K562 (cell line): ENCODE measurements around the gene INTS1. TPM values are rescaled to one million over a fixed set of nuclear protein-coding genes. Genes with fewer than 3 reads are reported as not detected.

Source experiments
- FOS ChIP-seq: IDR thresholded peaks from 3 replicates; pipeline ENCODE4 v1.6.1; 2011; ENCODE audit not compliant: insufficient read length; ENCODE audit errors: extremely low read depth
- KDM1A ChIP-seq, 2 experiments: fragments of 450-650 bp; IDR thresholded peaks; 2 replicates each; pipeline ENCODE4 v1.6.1; 2016; ENCODE audit warnings: mild to moderate bottlenecking in 2 of 2
- MCM3 ChIP-seq: fragments of 450-650 bp; IDR thresholded peaks from 2 replicates; pipeline ENCODE4 v1.6.1; 2016
- NFIC ChIP-seq: fragments of 450-650 bp; IDR thresholded peaks from 2 replicates; pipeline ENCODE4 v1.6.1; 2017; ENCODE audit warnings: mild to moderate bottlenecking, inconsistent platforms
- NFYB ChIP-seq: IDR thresholded peaks from 2 replicates; pipeline ENCODE4 v1.6.1; 2011; ENCODE audit warnings: mild to moderate bottlenecking, moderate library complexity; ENCODE audit not compliant: insufficient read length; ENCODE audit errors: extremely low read depth
- NR2C1 ChIP-seq, 2 experiments: fragments of 450-650 bp; IDR thresholded peaks; 2 replicates each; pipeline ENCODE4 v1.6.1; 2017; ENCODE audit warnings: mild to moderate bottlenecking in 2 of 2, antibody characterized with exemption in 1 of 2, inconsistent platforms in 1 of 2, missing compliant biosample characterization in 1 of 2, missing genetic modification characterization in 1 of 2
- OTX1 ChIP-seq: fragments of 450-650 bp; formaldehyde crosslinking; IDR thresholded peaks from 2 replicates; pipeline ENCODE4 v1.4.0; 2022; ENCODE audit warnings: mild to moderate bottlenecking
- SIX5 ChIP-seq, 2 experiments: IDR thresholded peaks; 2 replicates each; pipeline ENCODE4 v1.6.1; 2011; ENCODE audit warnings: low read length in 2 of 2, borderline replicate concordance in 1 of 2, low read depth in 1 of 2, mild to moderate bottlenecking in 1 of 2, moderate library complexity in 1 of 2; ENCODE audit not compliant: insufficient read depth in 1 of 2
- SRF ChIP-seq, 2 experiments: fragments of 250-450, 450-650 bp in 1 of 2; sonication (Bioruptor Pico) in 1 of 2; sonication (generic) in 1 of 2; formaldehyde crosslinking; IDR thresholded peaks; 2 replicates each; pipeline versions ENCODE4 v1.5.0 to v1.5.1; 2020 to 2022; ENCODE audit warnings: mild to moderate bottlenecking in 1 of 2, missing genetic modification reagents in 1 of 2
- ZNF586 ChIP-seq: fragments of 450-650 bp; formaldehyde crosslinking; conservative IDR thresholded peaks from 2 replicates; pipeline ENCODE4 v1.4.0; 2020; ENCODE audit warnings: mild to moderate bottlenecking, moderate library complexity
- polyA plus RNA-seq, 8 experiments: library from polyadenylated mRNA; depleted of rRNA in 4 of 8; stranded (reverse) in 5 of 8; unstranded in 3 of 8; fragments of >200 nt; fragmentation: Nextera tagmentation in 2 of 8; fragmentation: Illumina TruSeq in 1 of 8; extraction: Ambion mirVana in 2 of 8; extraction: Trizol in 1 of 8; gene quantifications; 2 replicates each; pipeline versions ENCODE4 v1.2.1 to v1.2.3, GENCODE V29; 2011 to 2014; ENCODE audit warnings: inconsistent platforms in 1 of 8, missing spikeins in 1 of 8
- total RNA-seq, 7 experiments: library from RNA; depleted of rRNA in 6 of 7; stranded (reverse); fragments of >200 nt in 6 of 7; fragmentation: Illumina TruSeq in 2 of 7; extraction: Trizol in 2 of 7; gene quantifications; 2 replicates each; pipeline versions ENCODE4 v1.2.1 to v1.2.3, GENCODE V29; 2011 to 2021; ENCODE audit warnings: low replicate concordance in 1 of 7
- TF ChIP-seq, protein P1 (sequence below): sonication (generic); formaldehyde crosslinking; IDR thresholded peaks from 2 replicates; pipeline ENCODE4 v1.9.0; 2022; ENCODE audit warnings: mild to moderate bottlenecking, missing genetic modification reagents
- TF ChIP-seq, protein P2 (sequence below): IDR thresholded peaks from 2 replicates; pipeline ENCODE4 v1.6.1; 2014; ENCODE audit warnings: antibody characterized with exemption
- TF ChIP-seq, protein P3 (sequence below), 2 experiments: fragments of 450-650 bp; IDR thresholded peaks; 2 replicates each; pipeline ENCODE4 v1.6.1; 2018; ENCODE audit warnings: mild to moderate bottlenecking in 2 of 2, low read depth in 1 of 2; ENCODE audit not compliant: partially characterized antibody in 2 of 2
- TF ChIP-seq, protein P4 (sequence below): sonication (generic); formaldehyde crosslinking; IDR thresholded peaks from 2 replicates; pipeline ENCODE4 v1.5.0; 2020; ENCODE audit warnings: missing genetic modification reagents
- TF ChIP-seq, protein P5 (sequence below): conservative IDR thresholded peaks from 2 replicates; pipeline ENCODE4 v1.6.1; 2011; ENCODE audit warnings: low read depth, mild to moderate bottlenecking, low read length; ENCODE audit not compliant: control insufficient read depth
- TF ChIP-seq, protein P6 (sequence below): sonication (generic); formaldehyde crosslinking; IDR thresholded peaks from 2 replicates; pipeline ENCODE4 v1.9.0; 2022; ENCODE audit warnings: mild to moderate bottlenecking, missing genetic modification reagents

The INTS1 gene
- total and polyA plus RNA-seq, 9 of the 15 experiments (the other 6 are each of a cell fraction or from before 2014, with no cell fraction given) = 0.34 to 119 (median 18.5) TPM

DNA sequence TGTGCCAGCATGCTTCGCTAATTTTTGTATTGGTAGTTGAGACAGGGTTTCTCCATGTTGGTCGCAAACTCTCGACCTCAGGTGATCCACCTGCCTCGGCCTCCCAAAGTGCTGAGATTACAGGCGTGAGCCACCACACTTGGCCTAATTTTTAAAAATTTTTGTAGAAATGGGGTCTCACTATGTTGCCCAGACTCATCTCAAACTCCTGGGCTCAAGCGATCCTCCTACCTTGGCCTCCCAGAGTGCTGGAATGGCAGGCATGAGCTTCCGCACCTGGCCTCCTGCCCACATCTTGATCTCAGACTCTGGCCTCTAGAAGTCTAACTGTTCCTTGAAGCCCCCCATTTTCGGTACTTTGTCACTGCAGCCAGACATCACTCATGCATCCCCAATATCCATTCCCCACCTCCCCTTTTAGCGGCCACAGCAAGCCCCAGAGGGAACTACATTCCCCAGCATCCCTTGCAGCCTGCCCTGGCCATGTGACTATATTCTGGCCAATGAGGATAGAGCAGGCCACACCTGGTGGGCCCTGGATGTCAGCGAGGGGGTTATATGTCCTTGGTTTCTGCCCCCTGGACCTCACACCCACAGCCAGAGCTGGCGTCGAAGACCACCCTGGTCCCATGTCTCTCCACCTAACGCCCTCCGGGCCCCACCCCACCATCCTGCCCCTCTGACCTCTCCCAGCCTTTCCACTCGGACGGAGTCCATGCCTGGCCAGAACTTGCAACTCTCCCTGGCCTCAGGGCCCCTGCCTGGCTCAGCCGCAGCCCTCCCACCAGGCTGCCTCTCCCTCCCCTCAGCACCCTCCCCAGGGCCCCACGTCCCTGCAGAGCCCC, 78.7 kb downstream of the INTS1 start (continued):
- TF ChIP-seq NFYB (peak; percentile 81), NR2C1 (IDR thresholded peaks at IDR 0.05) (peak; percentile 57; the same call in 1 of the 2 replicates), NR2C1 (tag; IDR thresholded peaks at IDR 0.05) (peak; percentile 40; the same call in 1 of the 2 replicates), OTX1 (CRISPR knock-in tag) (no peak), NFIC (peak; percentile 36; the same call in 1 of the 2 replicates), ZNF586 (CRISPR knock-in tag) (no peak), KDM1A (IDR thresholded peaks at IDR 0.05) (no peak), SRF (CRISPR knock-in tag; IDR thresholded peaks at IDR 0.05) (no peak), FOS (peak; percentile 62), SIX5 (IDR thresholded peaks at IDR 0.05; ENCODE audit: borderline replicate concordance in 1 of 2, insufficient read depth in 1 of 2, low read depth in 1 of 2, low read length in 2 of 2) (peak; percentile 80 to 93), MCM3 (no peak)
- TF ChIP-seq, protein P1, sequence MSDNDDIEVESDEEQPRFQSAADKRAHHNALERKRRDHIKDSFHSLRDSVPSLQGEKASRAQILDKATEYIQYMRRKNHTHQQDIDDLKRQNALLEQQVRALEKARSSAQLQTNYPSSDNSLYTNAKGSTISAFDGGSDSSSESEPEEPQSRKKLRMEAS (CRISPR knock-in tag) = peak; percentile 60
- TF ChIP-seq, protein P2, sequence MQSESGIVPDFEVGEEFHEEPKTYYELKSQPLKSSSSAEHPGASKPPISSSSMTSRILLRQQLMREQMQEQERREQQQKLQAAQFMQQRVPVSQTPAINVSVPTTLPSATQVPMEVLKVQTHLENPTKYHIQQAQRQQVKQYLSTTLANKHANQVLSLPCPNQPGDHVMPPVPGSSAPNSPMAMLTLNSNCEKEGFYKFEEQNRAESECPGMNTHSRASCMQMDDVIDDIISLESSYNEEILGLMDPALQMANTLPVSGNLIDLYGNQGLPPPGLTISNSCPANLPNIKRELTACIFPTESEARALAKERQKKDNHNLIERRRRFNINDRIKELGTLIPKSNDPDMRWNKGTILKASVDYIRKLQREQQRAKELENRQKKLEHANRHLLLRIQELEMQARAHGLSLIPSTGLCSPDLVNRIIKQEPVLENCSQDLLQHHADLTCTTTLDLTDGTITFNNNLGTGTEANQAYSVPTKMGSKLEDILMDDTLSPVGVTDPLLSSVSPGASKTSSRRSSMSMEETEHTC = no peak
- TF ChIP-seq, protein P3, sequence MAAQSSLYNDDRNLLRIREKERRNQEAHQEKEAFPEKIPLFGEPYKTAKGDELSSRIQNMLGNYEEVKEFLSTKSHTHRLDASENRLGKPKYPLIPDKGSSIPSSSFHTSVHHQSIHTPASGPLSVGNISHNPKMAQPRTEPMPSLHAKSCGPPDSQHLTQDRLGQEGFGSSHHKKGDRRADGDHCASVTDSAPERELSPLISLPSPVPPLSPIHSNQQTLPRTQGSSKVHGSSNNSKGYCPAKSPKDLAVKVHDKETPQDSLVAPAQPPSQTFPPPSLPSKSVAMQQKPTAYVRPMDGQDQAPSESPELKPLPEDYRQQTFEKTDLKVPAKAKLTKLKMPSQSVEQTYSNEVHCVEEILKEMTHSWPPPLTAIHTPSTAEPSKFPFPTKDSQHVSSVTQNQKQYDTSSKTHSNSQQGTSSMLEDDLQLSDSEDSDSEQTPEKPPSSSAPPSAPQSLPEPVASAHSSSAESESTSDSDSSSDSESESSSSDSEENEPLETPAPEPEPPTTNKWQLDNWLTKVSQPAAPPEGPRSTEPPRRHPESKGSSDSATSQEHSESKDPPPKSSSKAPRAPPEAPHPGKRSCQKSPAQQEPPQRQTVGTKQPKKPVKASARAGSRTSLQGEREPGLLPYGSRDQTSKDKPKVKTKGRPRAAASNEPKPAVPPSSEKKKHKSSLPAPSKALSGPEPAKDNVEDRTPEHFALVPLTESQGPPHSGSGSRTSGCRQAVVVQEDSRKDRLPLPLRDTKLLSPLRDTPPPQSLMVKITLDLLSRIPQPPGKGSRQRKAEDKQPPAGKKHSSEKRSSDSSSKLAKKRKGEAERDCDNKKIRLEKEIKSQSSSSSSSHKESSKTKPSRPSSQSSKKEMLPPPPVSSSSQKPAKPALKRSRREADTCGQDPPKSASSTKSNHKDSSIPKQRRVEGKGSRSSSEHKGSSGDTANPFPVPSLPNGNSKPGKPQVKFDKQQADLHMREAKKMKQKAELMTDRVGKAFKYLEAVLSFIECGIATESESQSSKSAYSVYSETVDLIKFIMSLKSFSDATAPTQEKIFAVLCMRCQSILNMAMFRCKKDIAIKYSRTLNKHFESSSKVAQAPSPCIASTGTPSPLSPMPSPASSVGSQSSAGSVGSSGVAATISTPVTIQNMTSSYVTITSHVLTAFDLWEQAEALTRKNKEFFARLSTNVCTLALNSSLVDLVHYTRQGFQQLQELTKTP (IDR thresholded peaks at IDR 0.05; ENCODE audit: low read depth in 1 of 2, partially characterized antibody in 2 of 2) = peak in 1 of 2 experiments; percentile 59
- TF ChIP-seq, protein P4, sequence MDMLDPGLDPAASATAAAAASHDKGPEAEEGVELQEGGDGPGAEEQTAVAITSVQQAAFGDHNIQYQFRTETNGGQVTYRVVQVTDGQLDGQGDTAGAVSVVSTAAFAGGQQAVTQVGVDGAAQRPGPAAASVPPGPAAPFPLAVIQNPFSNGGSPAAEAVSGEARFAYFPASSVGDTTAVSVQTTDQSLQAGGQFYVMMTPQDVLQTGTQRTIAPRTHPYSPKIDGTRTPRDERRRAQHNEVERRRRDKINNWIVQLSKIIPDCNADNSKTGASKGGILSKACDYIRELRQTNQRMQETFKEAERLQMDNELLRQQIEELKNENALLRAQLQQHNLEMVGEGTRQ = peak; percentile 99
- TF ChIP-seq, protein P5, sequence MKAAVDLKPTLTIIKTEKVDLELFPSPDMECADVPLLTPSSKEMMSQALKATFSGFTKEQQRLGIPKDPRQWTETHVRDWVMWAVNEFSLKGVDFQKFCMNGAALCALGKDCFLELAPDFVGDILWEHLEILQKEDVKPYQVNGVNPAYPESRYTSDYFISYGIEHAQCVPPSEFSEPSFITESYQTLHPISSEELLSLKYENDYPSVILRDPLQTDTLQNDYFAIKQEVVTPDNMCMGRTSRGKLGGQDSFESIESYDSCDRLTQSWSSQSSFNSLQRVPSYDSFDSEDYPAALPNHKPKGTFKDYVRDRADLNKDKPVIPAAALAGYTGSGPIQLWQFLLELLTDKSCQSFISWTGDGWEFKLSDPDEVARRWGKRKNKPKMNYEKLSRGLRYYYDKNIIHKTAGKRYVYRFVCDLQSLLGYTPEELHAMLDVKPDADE = peak; percentile 81; the same call in 1 of the 2 replicates
- TF ChIP-seq, protein P6, sequence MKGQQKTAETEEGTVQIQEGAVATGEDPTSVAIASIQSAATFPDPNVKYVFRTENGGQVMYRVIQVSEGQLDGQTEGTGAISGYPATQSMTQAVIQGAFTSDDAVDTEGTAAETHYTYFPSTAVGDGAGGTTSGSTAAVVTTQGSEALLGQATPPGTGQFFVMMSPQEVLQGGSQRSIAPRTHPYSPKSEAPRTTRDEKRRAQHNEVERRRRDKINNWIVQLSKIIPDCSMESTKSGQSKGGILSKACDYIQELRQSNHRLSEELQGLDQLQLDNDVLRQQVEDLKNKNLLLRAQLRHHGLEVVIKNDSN (CRISPR knock-in tag) = peak; percentile 99
